Pons (tissue), 1 donor: ENCODE data around the gene COL4A1.

Experiments
- DNase-seq: peaks from one replicate; pipeline ENCODE4 v3.0.0-alpha.2; 2016; ENCODE audit warnings: low spot score

COL4A1 gene

GRCh38 chr13:110197471-110197870 is 109.5 kb downstream of the COL4A1 start:
- no peak for DNase-seq

GRCh38 chr13:110197026-110197425 is 109.9 kb downstream of the COL4A1 start:
- DNase-seq: no peak

- DNase-seq: no peak
Observed at GRCh38 chr13:110195547-110196485, 111.1 kb downstream of the COL4A1 start.

GRCh38 chr13:110194451-110194850 is 112.5 kb downstream of the COL4A1 start:
- no peak for DNase-seq

GRCh38 chr13:110193491-110193890 is 113.5 kb downstream of the COL4A1 start:
- DNase-seq: no peak

- DNase-seq: no peak
Observed at GRCh38 chr13:110192472-110192871, 114.5 kb downstream of the COL4A1 start.

GRCh38 chr13:110187641-110188161 is 119.3 kb downstream of the COL4A1 start:
- no peak for DNase-seq

- no peak for DNase-seq
Observed at GRCh38 chr13:110186231-110186855, 120.6 kb downstream of the COL4A1 start.

GRCh38 chr13:110185696-110186095 is 121.3 kb downstream of the COL4A1 start:
- DNase-seq: no peak

GRCh38 chr13:110183910-110184309 is 123.0 kb downstream of the COL4A1 start:
- DNase-seq: no peak

- DNase-seq: no peak
Observed at GRCh38 chr13:110182461-110182860, 124.5 kb downstream of the COL4A1 start.

- no peak for DNase-seq
Observed at GRCh38 chr13:110182003-110182402, 125.0 kb downstream of the COL4A1 start.

- DNase-seq: no peak
Observed at GRCh38 chr13:110179857-110180147, 127.2 kb downstream of the COL4A1 start.

- DNase-seq: no peak
Observed at GRCh38 chr13:110179116-110179856, 127.7 kb downstream of the COL4A1 start.

GRCh38 chr13:110177790-110178189 is 129.2 kb downstream of the COL4A1 start:
- DNase-seq: no peak

- no peak for DNase-seq
Observed at GRCh38 chr13:110176431-110176830, 130.5 kb downstream of the COL4A1 start.

GRCh38 chr13:110173247-110173818 is 133.6 kb downstream of the COL4A1 start:
- DNase-seq: no peak

- DNase-seq: no peak
Observed at GRCh38 chr13:110170882-110171281, 136.1 kb downstream of the COL4A1 start.

GRCh38 chr13:110170020-110170790 is 136.8 kb downstream of the COL4A1 start:
- no peak for DNase-seq

- DNase-seq: no peak
Observed at GRCh38 chr13:110168999-110169933, 137.7 kb downstream of the COL4A1 start.
